ENCODE measurements around the gene INO80D.
"Not testable (repeated sequence)": the region's sequence is repeated elsewhere in the genome, so short reads cannot be mapped to it uniquely, and the experiment has no call there.

Gene INO80D

DNA sequence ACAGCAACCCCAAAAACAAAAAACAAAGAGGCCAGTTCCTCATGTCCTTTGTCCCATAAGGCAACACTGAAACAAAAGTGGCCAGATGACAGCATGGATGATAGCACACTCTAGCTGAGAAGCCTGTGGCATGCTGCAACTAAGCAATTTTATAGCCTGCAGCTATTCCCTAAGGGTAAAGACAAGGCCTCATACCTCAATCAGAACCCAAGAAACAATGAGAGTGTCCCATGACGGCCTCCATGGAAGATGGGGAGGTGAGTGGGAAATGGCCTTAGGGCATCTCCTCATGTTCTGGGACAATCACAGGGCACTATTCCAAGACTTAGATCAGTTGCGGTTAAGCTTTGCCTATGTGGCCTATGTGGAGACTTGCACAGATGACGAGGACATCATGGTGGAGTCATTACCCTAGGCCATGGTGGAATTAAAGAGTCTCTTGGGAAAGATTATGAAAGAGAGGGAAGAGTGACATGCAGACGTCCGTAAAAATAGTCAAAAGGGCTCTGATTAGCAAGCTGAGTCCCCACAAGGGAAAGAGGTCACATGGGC, 103.1 kb downstream of the INO80D start:
- no peak for DNase-seq (ENCODE audit: low read depth in 2 of 3, low spot score in 1 of 3)

- not testable (repeated sequence) for DNase-seq (ENCODE audit: low read depth in 2 of 3, low spot score in 1 of 3)
Observed at GRCh38 chr2:205978728-205979127, 107.2 kb downstream of the INO80D start.

DNA sequence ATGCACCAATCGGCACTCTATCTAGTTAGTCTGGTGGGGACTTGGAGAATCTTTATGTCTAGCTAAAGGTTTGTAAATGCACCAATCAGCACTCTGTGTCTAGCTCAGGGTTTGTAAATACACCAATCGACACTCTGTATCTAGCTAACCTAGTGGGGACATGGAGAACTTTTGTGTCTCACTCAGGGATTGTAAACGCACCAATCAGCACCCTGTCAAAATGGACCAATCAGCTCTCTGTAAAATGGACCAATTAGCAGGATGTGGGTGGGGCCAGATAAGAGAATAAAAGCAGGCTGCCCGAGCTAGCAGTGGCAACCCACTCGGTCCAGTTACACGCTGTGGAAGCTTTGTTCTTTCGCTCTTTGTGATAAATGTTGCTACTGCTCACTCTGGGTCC, 108.3 kb downstream of the INO80D start:
- DNase-seq (ENCODE audit: low read depth in 2 of 3, low spot score in 1 of 3): not testable (repeated sequence)

- not testable (repeated sequence) for DNase-seq (ENCODE audit: low read depth in 2 of 3, low spot score in 1 of 3)
Observed at GRCh38 chr2:205976934-205977659, 108.9 kb downstream of the INO80D start.

- no peak for DNase-seq (ENCODE audit: low read depth in 2 of 3, low spot score in 1 of 3)
Observed at GRCh38 chr2:205976120-205976814, 109.7 kb downstream of the INO80D start.

DNA sequence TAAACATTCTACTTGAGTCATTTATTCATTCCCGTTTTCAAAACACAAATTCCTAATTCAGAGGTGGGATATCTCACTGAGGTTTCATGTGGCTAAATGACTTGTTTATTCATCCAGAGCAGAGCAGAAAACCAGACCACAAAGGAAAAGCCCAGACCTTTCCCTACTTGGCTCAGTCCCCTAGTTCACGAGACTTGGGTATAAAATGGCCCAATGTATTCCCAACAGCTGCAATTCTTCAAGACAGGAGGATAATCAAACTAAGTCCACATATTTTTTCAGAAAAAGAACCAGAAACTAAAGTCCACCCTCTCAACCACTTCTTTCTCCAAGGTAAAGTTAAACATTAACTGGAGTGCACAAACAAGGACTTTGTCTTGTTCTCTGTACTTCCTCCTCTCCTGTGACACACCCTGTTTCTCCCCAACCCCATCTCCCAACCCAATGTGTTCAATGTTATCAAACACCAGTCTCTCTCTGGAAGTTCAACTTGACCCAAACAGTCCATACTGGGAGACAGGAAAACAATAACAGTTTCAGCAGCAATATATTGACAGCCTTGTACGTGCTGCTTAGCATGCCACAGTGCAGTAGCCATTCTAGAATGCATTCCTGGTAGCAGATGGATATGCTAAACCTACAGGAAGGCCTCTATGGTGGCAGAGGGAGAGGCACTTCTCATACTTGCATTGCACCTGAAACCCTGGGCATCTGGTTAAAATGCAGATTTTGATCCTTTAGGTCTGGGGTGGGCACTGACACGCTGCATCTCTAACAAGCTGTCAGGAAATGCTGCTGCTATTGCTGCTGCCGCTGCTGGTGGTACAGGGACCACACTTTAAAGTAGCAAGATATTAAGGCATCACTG, 110.7 kb downstream of the INO80D start:
- DNase-seq (ENCODE audit: low read depth in 2 of 3, low spot score in 1 of 3): no peak

DNA sequence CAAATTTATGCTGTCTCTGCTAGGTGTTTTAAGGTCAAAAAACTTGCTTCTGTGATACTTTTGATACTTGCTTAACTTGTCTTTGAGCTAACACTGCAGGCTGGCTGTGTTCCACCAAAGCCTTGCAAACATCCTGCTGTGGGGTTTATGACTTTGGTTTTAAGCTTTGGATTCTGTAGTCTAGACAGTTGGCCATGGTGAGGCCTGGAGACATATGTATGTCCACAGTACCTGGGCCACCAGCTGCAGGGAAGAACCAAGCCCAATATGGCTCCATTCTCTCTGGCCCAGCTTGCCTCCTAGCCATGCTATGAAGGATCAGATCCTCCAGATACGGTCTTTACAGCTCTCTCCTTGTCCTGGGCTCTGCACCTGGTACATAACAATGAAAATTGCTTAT, 113.9 kb downstream of the INO80D start:
- no peak for DNase-seq (ENCODE audit: low read depth in 2 of 3, low spot score in 1 of 3)

- no peak for DNase-seq (ENCODE audit: low read depth in 2 of 3, low spot score in 1 of 3)
Observed at GRCh38 chr2:205970348-205970747, 115.6 kb downstream of the INO80D start.

DNA sequence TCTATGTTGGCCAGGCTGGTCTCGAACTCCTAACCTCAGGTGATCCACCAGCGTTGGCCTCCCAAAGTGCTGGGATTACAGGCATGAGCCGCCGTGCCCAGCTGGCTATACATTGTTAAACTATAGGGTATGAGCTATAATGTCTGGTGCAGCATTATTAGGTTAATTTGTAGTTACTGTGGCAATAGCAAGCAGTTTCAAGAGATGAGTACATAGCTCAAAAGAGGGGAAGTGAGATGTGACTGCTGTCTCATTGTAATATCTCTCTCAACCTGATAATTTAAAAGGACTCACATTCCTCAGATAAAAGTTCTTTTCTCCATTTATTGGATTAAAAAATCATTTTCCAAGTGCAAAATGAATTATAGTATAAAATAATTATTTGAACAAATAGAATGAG, 116.4 kb downstream of the INO80D start:
- no peak for DNase-seq (ENCODE audit: low read depth in 2 of 3, low spot score in 1 of 3)

DNA sequence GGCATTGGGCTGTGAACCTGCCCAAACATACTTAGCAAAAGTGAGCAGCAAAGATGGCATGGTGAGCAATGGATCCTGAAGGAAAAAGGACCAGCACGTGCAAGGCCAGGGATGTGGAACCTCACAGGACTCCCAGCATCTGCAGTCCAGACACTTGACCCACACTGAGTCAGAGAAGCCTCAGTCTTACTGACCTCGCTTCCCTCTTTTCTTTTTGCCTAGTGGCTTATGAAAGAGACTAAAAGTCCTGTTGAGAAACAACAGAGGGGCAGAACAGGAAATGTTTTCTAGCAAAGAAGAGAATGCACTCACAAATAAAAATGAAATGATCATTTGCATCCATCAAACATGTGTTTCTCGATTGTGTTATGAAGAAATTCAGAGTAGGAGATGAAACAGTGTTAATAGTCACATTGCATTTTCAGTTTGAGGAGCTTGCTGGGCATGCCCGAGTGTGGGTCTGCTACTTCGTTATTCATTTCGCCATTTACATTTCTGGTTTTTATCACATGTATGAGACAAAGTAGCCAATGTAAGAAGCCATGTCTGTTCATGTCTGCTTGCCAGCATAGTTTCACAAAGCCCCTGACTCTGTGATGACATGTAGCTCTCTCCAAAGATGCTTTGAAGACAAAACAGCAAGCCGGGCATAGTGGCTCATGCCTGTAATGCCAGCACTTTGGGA, 118.4 kb downstream of the INO80D start:
- DNase-seq (ENCODE audit: low read depth in 2 of 3, low spot score in 1 of 3): no peak

- DNase-seq (ENCODE audit: low read depth in 2 of 3, low spot score in 1 of 3): no peak
Observed at GRCh38 chr2:205965707-205966106, 120.3 kb downstream of the INO80D start.

- DNase-seq (ENCODE audit: low read depth in 2 of 3, low spot score in 1 of 3): no peak
Observed at GRCh38 chr2:205964111-205964761, 121.7 kb downstream of the INO80D start.

DNA sequence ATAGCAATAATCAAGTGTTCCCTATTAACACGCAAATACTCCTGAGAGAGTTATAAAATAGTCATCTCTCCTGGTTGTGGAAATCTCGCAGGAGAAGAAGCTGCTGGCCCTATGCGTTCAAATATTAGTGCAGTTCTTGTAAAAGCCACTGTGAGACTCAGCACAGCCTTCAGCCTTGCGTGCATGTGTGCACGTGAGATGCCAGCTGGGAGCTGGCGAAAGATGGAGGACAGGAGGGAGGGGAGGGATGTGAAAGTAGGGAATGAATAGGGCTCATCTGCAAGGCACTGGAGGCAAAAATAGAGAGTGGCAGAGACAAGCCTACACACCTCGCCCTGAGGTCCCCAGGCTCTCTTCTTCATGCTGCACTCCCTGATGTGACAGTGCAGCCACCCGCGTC, 126.5 kb downstream of the INO80D start:
- no peak for DNase-seq (ENCODE audit: low read depth in 2 of 3, low spot score in 1 of 3)

GRCh38 chr2:205957452-205958154, 128.4 kb downstream of the INO80D start:
- DNase-seq (ENCODE audit: low read depth in 2 of 3, low spot score in 1 of 3): no peak

DNA sequence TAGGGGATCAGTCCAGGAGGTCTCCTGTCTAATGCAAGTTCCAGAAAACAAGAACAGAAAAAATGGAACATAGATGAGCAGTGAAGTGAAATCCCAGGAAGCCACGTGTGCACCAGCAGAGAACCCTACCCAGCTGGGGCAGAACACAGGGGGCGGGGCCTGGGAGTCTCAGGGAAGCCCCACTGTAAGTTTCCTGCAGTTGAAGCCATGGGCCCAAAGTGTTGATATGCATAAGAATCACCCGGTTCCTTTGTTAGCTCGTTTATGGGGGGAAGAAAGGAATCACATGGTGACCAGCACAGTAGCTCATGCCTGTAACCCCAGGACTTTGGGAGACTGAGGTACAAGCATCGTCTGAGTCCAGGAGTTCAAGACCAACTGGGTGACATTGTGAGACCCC, 131.3 kb downstream of the INO80D start:
- no peak for DNase-seq (ENCODE audit: low read depth in 2 of 3, low spot score in 1 of 3)

DNA sequence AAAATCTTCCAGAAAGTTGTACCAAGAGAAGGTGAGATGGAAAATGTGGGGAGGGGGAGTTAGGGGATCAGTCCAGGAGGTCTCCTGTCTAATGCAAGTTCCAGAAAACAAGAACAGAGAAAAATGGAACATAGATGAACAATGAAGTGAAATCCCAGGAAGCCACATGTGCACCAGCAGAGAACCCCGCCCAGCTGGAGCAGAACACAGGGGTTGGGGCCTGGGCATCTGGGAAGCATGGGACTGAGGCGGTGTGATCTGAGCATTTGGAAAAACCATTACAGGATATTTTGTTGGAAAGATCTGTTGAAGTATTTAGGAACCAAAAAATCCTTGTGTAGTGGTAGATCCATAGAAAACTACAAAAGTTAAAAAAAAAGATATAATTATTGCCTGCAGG, 133.7 kb downstream of the INO80D start:
- no peak for DNase-seq (ENCODE audit: low read depth in 2 of 3, low spot score in 1 of 3)

- DNase-seq (ENCODE audit: low read depth in 2 of 3, low spot score in 1 of 3): no peak
Observed at GRCh38 chr2:205948883-205949282, 137.1 kb downstream of the INO80D start.

DNA sequence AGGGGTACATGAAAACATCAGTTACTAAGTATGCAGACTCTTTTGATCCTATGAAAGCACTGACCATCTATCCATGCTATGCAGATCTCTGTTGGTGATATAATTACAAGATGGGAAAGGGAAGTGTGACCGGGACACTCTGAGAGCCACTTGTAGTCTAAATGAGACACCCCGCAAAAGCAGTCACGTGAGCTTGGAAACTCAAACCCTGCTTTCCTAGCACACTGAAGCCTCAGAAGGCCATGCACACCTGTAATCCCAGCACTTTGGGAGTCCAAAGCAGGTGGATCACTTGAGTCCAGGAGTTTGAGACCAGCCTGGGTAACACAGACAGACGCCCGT, 137.5 kb downstream of the INO80D start:
- no peak for DNase-seq (ENCODE audit: low read depth in 2 of 3, low spot score in 1 of 3)

DNA sequence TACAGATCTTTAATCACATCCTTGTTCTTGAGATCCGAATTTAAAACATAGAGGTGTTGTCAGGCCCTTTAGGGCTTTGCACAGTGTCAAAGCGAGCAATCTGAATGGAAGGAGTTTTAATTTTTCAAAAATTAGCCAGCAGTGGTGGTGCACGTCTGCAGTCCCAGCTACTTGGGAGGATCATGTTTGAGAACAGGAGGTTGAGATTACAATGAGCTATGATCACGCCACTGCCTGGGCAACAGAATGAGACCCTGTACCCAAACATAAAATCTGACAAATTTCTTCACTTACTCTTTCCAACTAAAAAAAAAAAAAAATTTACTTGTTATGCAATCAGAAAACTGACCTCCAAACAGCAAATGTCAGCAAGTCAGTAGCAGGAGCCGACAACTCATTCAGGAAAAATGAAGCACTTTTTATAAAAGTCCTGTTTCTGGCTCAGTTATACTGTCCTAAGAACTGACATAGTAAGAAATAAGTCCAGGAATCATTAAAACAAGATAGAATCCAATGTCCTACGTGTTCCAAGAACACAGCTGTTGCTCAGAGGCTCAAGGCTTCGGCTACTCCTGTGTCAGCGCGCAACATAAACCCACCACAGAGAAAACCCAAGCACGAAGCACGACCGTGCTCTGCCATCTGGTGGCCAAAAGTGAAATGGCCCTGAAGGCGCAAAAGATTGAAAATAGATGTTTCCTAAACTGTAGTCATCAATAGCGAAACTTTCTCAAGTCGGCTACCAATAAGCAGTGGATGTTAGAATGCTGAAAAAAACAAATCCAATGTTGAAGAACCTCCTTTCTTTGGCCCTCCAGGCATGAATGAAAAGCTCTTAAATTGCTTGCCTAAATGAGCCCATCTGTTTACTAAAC, 138.1 kb downstream of the INO80D start:
- DNase-seq (ENCODE audit: low read depth in 2 of 3, low spot score in 1 of 3): peak; percentile 34 to 73 (median 39)
